Astrocyte (in vitro differentiated cells and primary cell): ENCODE measurements around the gene SMCO1. TPM values are rescaled to one million over a fixed set of nuclear protein-coding genes. Genes with fewer than 3 reads are reported as not detected.
A peak's percentile ranks its signal among the peaks of the same experiment; 100 is the strongest.

Source experiments
- DNase-seq: peaks from one replicate; pipeline ENCODE4 v3.0.0-alpha.2; 2010; ENCODE audit warnings: low read depth
- FAIRE-seq: peaks from 2 replicates; lab custom pipeline; 2011; peaks lifted over from hg19 to GRCh38; lab: Jason Lieb, UNC
- H2AFZ ChIP-seq: 2 replicates; pipeline ENCODE4 v1.6.0; 2012; ENCODE audit warnings: low read depth, low read length, inconsistent platforms
- H3K27ac ChIP-seq: 2 replicates; pipeline ENCODE4 v1.5.1; 2011; ENCODE audit warnings: low read depth, low read length, inconsistent platforms
- H3K27me3 ChIP-seq: 2 replicates; pipeline ENCODE4 v1.6.0; 2011; ENCODE audit warnings: low read length, inconsistent platforms; ENCODE audit not compliant: insufficient read depth
- H3K36me3 ChIP-seq: 2 replicates; pipeline ENCODE4 v1.5.1; 2011; ENCODE audit warnings: low read length, inconsistent platforms; ENCODE audit not compliant: insufficient read depth
- H3K4me1 ChIP-seq: 2 replicates; pipeline ENCODE4 v1.5.1; 2011; ENCODE audit warnings: low read length, inconsistent platforms; ENCODE audit not compliant: insufficient read depth
- H3K4me2 ChIP-seq: 2 replicates; pipeline ENCODE4 v1.6.0; 2012; ENCODE audit warnings: low read length, inconsistent platforms
- H3K4me3 ChIP-seq: 2 replicates; pipeline ENCODE4 v1.5.1; 2011; ENCODE audit warnings: low read depth, mild to moderate bottlenecking, low read length, inconsistent platforms; ENCODE audit not compliant: insufficient read depth
- H3K79me2 ChIP-seq: 2 replicates; pipeline ENCODE4 v1.6.0; 2012; ENCODE audit warnings: mild to moderate bottlenecking, low read length, inconsistent platforms; ENCODE audit not compliant: insufficient read depth
- H3K9ac ChIP-seq: 2 replicates; pipeline ENCODE4 v1.6.0; 2012; ENCODE audit warnings: mild to moderate bottlenecking, low read length, inconsistent platforms
- H3K9me3 ChIP-seq: 2 replicates; pipeline ENCODE4 v1.5.1; 2012; ENCODE audit warnings: low read depth, mild to moderate bottlenecking, low read length, inconsistent platforms; ENCODE audit not compliant: insufficient read depth
- H4K20me1 ChIP-seq: 2 replicates; pipeline ENCODE4 v1.6.0; 2012; ENCODE audit warnings: low read length, inconsistent platforms; ENCODE audit not compliant: insufficient read depth
- H3K27ac Mint-ChIP-seq: one replicate; pipeline ENCODE4 v1.8.0; 2021; ENCODE audit warnings: mild to moderate bottlenecking, mixed read lengths; ENCODE audit not compliant: unreplicated experiment
- H3K27me3 Mint-ChIP-seq: one replicate; pipeline ENCODE4 v1.8.0; 2021; ENCODE audit warnings: low read depth, mixed read lengths; ENCODE audit not compliant: unreplicated experiment
- H3K36me3 Mint-ChIP-seq: one replicate; pipeline ENCODE4 v1.8.0; 2021; ENCODE audit warnings: low read depth, mixed read lengths; ENCODE audit not compliant: unreplicated experiment
- H3K4me1 Mint-ChIP-seq: one replicate; pipeline ENCODE4 v1.8.0; 2021; ENCODE audit warnings: low read depth, mixed read lengths; ENCODE audit not compliant: unreplicated experiment
- H3K4me3 Mint-ChIP-seq: one replicate; pipeline ENCODE4 v1.8.0; 2021; ENCODE audit warnings: mild to moderate bottlenecking, moderate library complexity, mixed read lengths; ENCODE audit not compliant: unreplicated experiment
- H3K9me3 Mint-ChIP-seq: one replicate; pipeline ENCODE4 v1.8.0; 2021; ENCODE audit warnings: mild to moderate bottlenecking, mixed read lengths; ENCODE audit not compliant: unreplicated experiment
- CTCF ChIP-seq: IDR thresholded peaks from 2 replicates; pipeline ENCODE4 v1.5.1; 2011; ENCODE audit warnings: low read depth, mild to moderate bottlenecking, inconsistent platforms, low read length, moderate library complexity; ENCODE audit not compliant: insufficient read depth
- EZH2 ChIP-seq: IDR thresholded peaks from 2 replicates; pipeline ENCODE4 v1.6.1; 2012; ENCODE audit warnings: mild to moderate bottlenecking, low read length, inconsistent platforms; ENCODE audit not compliant: insufficient read depth
- total RNA-seq: library from RNA; stranded (reverse); gene quantifications from 2 replicates; pipeline ENCODE4 v1.2.1, GENCODE V29; 2021

The SMCO1 gene
- total RNA-seq, 1 donor from 2014 or later = not detected

GRCh38 chr3:196486263-196486662 is 28.9 kb downstream of the SMCO1 start:
- Mint-ChIP-seq H3K4me3 (no peak overlapping the region), H3K4me1 (no peaks in the 10 kb centered on the region), H3K9me3 (no peaks in the 10 kb centered on the region), H3K36me3 (peaks cover 12% of the 10 kb centered on the region), H3K27me3 (no peaks in the 10 kb centered on the region), H3K27ac (no peak overlapping the region)
- no peak overlapping the region for H3K4me2 ChIP-seq
- peaks cover 45% of the 10 kb centered on the region for H3K36me3 ChIP-seq
- H3K9ac ChIP-seq = no peak overlapping the region
- no peaks in the 10 kb centered on the region for H3K27me3 ChIP-seq
- no peak for DNase-seq
- H4K20me1 ChIP-seq = peaks cover 39% of the 10 kb centered on the region
- TF ChIP-seq CTCF (peak; percentile 11), EZH2 (no peak)
- no peak overlapping the region for H3K4me3 ChIP-seq
- peaks cover 47% of the 10 kb centered on the region for H3K79me2 ChIP-seq
- H3K9me3 ChIP-seq = no peaks in the 10 kb centered on the region
- no peak overlapping the region for H3K27ac ChIP-seq
- no peaks in the 10 kb centered on the region for H3K4me1 ChIP-seq
- H2AFZ ChIP-seq = no peak overlapping the region
- FAIRE-seq = no peak

GRCh38 chr3:196477678-196478077 is 37.5 kb downstream of the SMCO1 start:
- Mint-ChIP-seq H3K27ac (no peak overlapping the region), H3K27me3 (no peaks in the 10 kb centered on the region), H3K9me3 (no peaks in the 10 kb centered on the region), H3K36me3 (peaks cover 9% of the 10 kb centered on the region), H3K4me3 (no peak overlapping the region), H3K4me1 (no peaks in the 10 kb centered on the region)
- no peak overlapping the region for H3K9ac ChIP-seq
- no peaks in the 10 kb centered on the region for H3K9me3 ChIP-seq
- no peaks in the 10 kb centered on the region for H3K27me3 ChIP-seq
- TF ChIP-seq EZH2 = no peak
- no peak for TF ChIP-seq CTCF
- DNase-seq = no peak
- H3K4me1 ChIP-seq = no peaks in the 10 kb centered on the region
- no peak overlapping the region for H3K27ac ChIP-seq
- H3K4me2 ChIP-seq = no peak overlapping the region
- H3K4me3 ChIP-seq = no peak overlapping the region
- FAIRE-seq = no peak
- peaks cover 4% of the 10 kb centered on the region for H3K79me2 ChIP-seq
- no peak overlapping the region for H2AFZ ChIP-seq
- peaks cover 45% of the 10 kb centered on the region for H3K36me3 ChIP-seq
- H4K20me1 ChIP-seq = no peaks in the 10 kb centered on the region

- Histone ChIP-seq H3K27me3 (no peaks in the 10 kb centered on the region), H3K4me2 (no peak overlapping the region), H3K4me3 (no peak overlapping the region), H2AFZ (no peak overlapping the region), H3K9me3 (no peaks in the 10 kb centered on the region), H3K4me1 (no peaks in the 10 kb centered on the region), H3K79me2 (peaks cover 24% of the 10 kb centered on the region), H3K36me3 (peaks cover 43% of the 10 kb centered on the region), H3K27ac (no peak overlapping the region), H4K20me1 (peaks cover 24% of the 10 kb centered on the region), H3K9ac (no peak overlapping the region)
- peaks cover 4% of the 10 kb centered on the region for H3K4me1 Mint-ChIP-seq
- no peak overlapping the region for H3K27ac Mint-ChIP-seq
- FAIRE-seq (no peak), DNase-seq (no peak)
- no peaks in the 10 kb centered on the region for H3K9me3 Mint-ChIP-seq
- H3K27me3 Mint-ChIP-seq = no peaks in the 10 kb centered on the region
- H3K36me3 Mint-ChIP-seq = peaks cover 7% of the 10 kb centered on the region
- TF ChIP-seq CTCF (no peak), EZH2 (no peak)
- H3K4me3 Mint-ChIP-seq = no peak overlapping the region
These were observed 42.9 kb downstream of the SMCO1 start for GRCh38 chr3:196472286-196472685.
